ENCODE results near the gene NRIP1. TPM values are rescaled to one million over a fixed set of nuclear protein-coding genes. Genes with fewer than 3 reads are reported as not detected.

The NRIP1 gene
- total RNA-seq, 2 donors from 2014 or later, result 29.3 to 43.1 TPM

DNA sequence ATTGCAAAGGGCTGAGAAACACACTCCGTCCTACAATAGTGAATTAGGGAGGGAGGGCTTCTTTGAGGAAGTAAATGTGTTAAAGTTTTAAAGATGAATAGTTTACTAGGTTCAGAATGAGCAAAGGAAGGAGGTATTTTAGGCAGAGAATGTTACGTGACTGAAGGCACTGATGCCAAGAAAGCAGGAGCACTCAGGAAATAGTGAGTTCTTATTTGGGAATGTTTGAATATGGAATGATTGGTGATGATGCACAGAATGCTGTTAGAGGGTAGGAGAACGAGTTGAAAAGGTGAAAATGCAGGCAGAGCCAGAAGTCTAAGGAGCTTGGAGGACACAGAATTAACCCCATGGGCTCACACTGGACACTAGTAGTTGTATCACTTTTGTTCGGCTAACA lies 108.0 kb downstream of the NRIP1 start:
- Histone ChIP-seq H3K4me3 (no peak overlapping the region), H3K36me3 (no peaks in the 10 kb centered on the region), H3K27ac (no peak overlapping the region), H3K4me1 (replicated peaks) (no peaks in the 10 kb centered on the region), H3K27me3 (replicated peaks; ENCODE audit: insufficient read depth) (no peaks in the 10 kb centered on the region), H3K9me3 (no peaks in the 10 kb centered on the region)
- intact Hi-C loops (cut with DNase I), result loop anchor here (10.0 kb wide), 1 partner anchor 108 kb away; the partner anchor contains the start of gene NRIP1
- 34% methylated on average over 4 of the region's 4 CpGs for WGBS
- DNase-seq (ENCODE audit: low spot score), result no peak
- TF ChIP-seq, protein P1, sequence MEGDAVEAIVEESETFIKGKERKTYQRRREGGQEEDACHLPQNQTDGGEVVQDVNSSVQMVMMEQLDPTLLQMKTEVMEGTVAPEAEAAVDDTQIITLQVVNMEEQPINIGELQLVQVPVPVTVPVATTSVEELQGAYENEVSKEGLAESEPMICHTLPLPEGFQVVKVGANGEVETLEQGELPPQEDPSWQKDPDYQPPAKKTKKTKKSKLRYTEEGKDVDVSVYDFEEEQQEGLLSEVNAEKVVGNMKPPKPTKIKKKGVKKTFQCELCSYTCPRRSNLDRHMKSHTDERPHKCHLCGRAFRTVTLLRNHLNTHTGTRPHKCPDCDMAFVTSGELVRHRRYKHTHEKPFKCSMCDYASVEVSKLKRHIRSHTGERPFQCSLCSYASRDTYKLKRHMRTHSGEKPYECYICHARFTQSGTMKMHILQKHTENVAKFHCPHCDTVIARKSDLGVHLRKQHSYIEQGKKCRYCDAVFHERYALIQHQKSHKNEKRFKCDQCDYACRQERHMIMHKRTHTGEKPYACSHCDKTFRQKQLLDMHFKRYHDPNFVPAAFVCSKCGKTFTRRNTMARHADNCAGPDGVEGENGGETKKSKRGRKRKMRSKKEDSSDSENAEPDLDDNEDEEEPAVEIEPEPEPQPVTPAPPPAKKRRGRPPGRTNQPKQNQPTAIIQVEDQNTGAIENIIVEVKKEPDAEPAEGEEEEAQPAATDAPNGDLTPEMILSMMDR (IDR thresholded peaks at IDR 0.05), result no peak
- TF ChIP-seq POLR2AphosphoS5 (IDR thresholded peaks at IDR 0.05) (no peak), POLR2A (IDR thresholded peaks at IDR 0.05) (no peak)

DNA sequence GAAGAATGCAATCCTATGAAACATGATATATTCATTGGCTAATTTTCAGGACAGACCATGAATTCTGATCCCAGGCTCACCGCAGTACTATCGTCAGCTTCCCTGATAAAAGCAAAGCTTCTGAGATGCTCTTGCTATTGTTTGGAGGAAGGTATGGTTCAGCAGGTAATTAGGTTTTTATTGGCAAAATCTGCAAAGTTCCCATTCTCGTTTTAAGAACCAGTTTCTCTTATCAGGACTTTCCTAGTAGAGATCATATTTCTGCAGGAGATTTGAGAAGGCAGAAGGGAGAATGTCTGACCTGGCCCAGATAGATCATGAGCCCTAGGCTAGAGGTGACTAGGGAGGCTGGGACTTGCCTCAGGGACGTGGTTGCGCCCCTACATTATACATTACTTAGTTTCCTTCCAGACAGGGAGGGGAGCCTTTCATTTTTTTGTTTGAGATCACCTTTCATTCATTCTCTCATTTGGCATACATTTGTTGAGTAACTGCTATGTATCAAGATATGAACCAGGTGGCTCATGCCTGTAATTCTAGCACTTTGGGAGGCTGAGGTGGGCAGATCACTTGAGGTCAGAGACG lies 108.8 kb downstream of the NRIP1 start:
- no peak overlapping the region for H3K4me3 ChIP-seq
- intact Hi-C loops (cut with DNase I), result loop anchor here (10.0 kb wide), 1 partner anchor 109 kb away; the partner anchor contains the start of gene NRIP1
- no peaks in the 10 kb centered on the region for H3K9me3 ChIP-seq
- TF ChIP-seq, protein P1 (IDR thresholded peaks at IDR 0.05), result no peak
- TF ChIP-seq POLR2A (IDR thresholded peaks at IDR 0.05), result no peak
- no peak for TF ChIP-seq POLR2AphosphoS5 (IDR thresholded peaks at IDR 0.05)
- no peaks in the 10 kb centered on the region for H3K36me3 ChIP-seq
- DNase-seq (ENCODE audit: low spot score), result no peak
- H3K4me1 ChIP-seq (replicated peaks), result no peaks in the 10 kb centered on the region
- H3K27me3 ChIP-seq (replicated peaks; ENCODE audit: insufficient read depth), result no peaks in the 10 kb centered on the region
- 49% methylated on average over 6 of the region's 6 CpGs for WGBS
- no peak overlapping the region for H3K27ac ChIP-seq

DNA sequence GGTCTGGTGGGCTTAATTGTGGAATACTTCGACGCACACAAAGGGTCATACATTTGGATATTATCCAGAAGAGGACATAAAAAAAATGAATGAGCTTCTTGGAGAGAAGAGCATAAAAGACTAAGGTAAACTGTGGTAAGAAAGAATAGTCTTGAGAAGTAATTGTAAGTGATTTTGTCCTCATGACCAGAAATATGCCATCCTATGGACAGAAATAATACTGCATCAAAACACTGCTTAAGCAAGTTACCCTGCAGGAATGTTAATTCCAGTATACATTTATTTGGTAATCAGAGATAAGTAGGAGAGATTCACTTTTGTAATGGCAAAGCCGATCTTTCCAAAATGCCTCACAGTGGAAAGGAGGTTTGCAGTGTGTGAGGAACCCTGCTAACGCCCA lies 111.9 kb downstream of the NRIP1 start:
- Histone ChIP-seq H3K27ac (no peak overlapping the region), H3K9me3 (no peaks in the 10 kb centered on the region), H3K27me3 (replicated peaks; ENCODE audit: insufficient read depth) (no peaks in the 10 kb centered on the region), H3K4me1 (replicated peaks) (no peaks in the 10 kb centered on the region), H3K4me3 (no peak overlapping the region), H3K36me3 (no peaks in the 10 kb centered on the region)
- intact Hi-C loops (cut with DNase I), result loop anchor here (10.0 kb wide), 1 partner anchor 112 kb away; the partner anchor contains the start of gene NRIP1
- 94% methylated on average over 4 of the region's 4 CpGs for WGBS
- TF ChIP-seq, protein P1 (IDR thresholded peaks at IDR 0.05), result no peak
- TF ChIP-seq POLR2AphosphoS5 (IDR thresholded peaks at IDR 0.05), result no peak
- no peak for DNase-seq (ENCODE audit: low spot score)

DNA sequence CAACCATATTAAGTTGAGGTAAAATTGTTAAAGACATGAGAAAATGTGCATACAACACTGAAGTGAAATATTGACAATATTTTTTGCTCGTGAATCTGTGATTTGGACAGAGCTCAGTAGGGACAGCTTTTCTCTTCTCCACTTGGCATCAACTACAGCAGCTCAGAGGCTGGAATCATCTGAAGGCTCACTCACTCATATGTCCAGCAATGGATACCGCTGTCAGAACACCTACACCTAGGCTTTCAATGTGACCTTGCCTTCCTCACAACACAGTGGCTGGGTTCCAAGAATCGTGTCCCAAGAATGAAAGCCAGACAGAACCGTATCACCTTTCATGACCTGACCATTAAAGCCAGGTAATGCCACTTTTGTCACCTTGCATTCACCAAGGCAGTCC lies 115.2 kb downstream of the NRIP1 start:
- no peak for DNase-seq (ENCODE audit: low spot score)
- intact Hi-C loops (cut with DNase I), result loop anchor here (10.0 kb wide), 1 partner anchor 115 kb away; the partner anchor contains the start of gene NRIP1
- H3K36me3 ChIP-seq, result no peaks in the 10 kb centered on the region
- no peak overlapping the region for H3K27ac ChIP-seq
- no peaks in the 10 kb centered on the region for H3K9me3 ChIP-seq
- H3K4me3 ChIP-seq, result no peak overlapping the region
- TF ChIP-seq, protein P1 (IDR thresholded peaks at IDR 0.05), result no peak
- TF ChIP-seq POLR2A (IDR thresholded peaks at IDR 0.05) (no peak), POLR2AphosphoS5 (IDR thresholded peaks at IDR 0.05) (no peak)
- no peaks in the 10 kb centered on the region for H3K27me3 ChIP-seq (replicated peaks; ENCODE audit: insufficient read depth)
- no peaks in the 10 kb centered on the region for H3K4me1 ChIP-seq (replicated peaks)
- WGBS, result 86% methylated on average over 4 of the region's 4 CpGs

DNA sequence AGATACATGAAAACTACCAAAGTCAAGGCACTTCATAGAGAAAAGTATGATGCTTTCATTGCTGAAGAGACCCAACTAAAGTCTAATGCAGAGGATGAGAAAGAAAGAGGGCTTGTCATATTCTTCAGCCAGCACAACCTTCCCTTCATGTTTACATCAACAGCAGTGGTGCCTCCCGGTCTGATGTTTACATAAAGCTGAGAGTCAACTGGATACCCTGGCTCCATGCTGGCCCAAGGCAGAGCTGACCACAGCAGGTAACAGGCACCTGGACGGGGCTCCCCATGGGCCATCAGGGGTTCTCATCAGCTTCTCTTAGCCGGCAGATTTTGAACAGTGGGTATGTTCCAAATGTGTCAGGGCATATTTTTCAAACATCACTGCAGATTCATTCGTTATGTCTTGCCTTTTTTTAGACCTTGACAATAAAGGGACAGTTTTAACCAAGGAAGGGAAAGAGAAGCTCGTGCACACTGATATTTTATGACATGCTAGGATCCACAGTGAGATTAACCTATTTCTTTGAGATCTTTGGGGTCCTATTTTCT lies 117.1 kb downstream of the NRIP1 start:
- WGBS, result 68% methylated on average over 5 of the region's 5 CpGs
- no peaks in the 10 kb centered on the region for H3K36me3 ChIP-seq
- TF ChIP-seq, protein P1 (IDR thresholded peaks at IDR 0.05), result no peak
- TF ChIP-seq POLR2AphosphoS5 (IDR thresholded peaks at IDR 0.05) (no peak), POLR2A (IDR thresholded peaks at IDR 0.05) (no peak)

More for the DNA sequence above, 117.1 kb downstream of the NRIP1 start:
- Histone ChIP-seq H3K27me3 (replicated peaks; ENCODE audit: insufficient read depth) (no peaks in the 10 kb centered on the region), H3K4me3 (no peak overlapping the region), H3K27ac (no peak overlapping the region), H3K9me3 (no peaks in the 10 kb centered on the region), H3K4me1 (replicated peaks) (no peaks in the 10 kb centered on the region)
- intact Hi-C loops (cut with DNase I), result no loop called here
- no peak for DNase-seq (ENCODE audit: low spot score)

Measured in prostate gland (tissue), 2 donors.